IMR-90 (cell line): ENCODE results near the gene PSMC3. TPM values are rescaled to one million over a fixed set of nuclear protein-coding genes. Genes with fewer than 3 reads are reported as not detected.

Source experiments
- ATAC-seq: fragments of 200-7000 bp; cut with Tn5 transposase; 2 replicates; pipeline ENCODE4 v1.9.1; 2020; ENCODE audit warnings: low read depth, mild to moderate bottlenecking, moderate library complexity
- BruUV-seq: library from RNA; stranded (reverse); fragments of 400-500 nt; replicated peaks from 2 replicates; lab custom pipeline; 2021; lab: Mats Ljungman, UMichigan
- CTCF ChIA-PET: fragments of 300-600 bp; formaldehyde crosslinking; extraction: SDS; loops from one replicate; lab custom pipeline; 2021; ENCODE audit warnings: antibody characterized with exemption; lab: Yijun Ruan, JAX
- POLR2A ChIA-PET: fragments of 300-600 bp; sonication (Branson Sonifier 250); formaldehyde crosslinking; loops from one replicate; lab custom pipeline; 2022; ENCODE audit warnings: antibody characterized with exemption; ENCODE audit not compliant: unreplicated experiment; lab: Charles Lee
- DNase-seq: peaks from one replicate; pipeline ENCODE4 v3.0.0; 2013
- H2AFZ ChIP-seq: replicated peaks from 2 replicates; pipeline ENCODE3; 2013; ENCODE audit warnings: low read length, mild to moderate bottlenecking; ENCODE audit not compliant: poor library complexity
- H2AK5ac ChIP-seq: 2 replicates; pipeline ENCODE4 v1.6.1; 2013; ENCODE audit warnings: low read depth, low read length, inconsistent platforms
- H2AK9ac ChIP-seq: replicated peaks from 2 replicates; pipeline ENCODE3; 2013; ENCODE audit warnings: mild to moderate bottlenecking, low read depth, low read length, moderate library complexity; ENCODE audit not compliant: poor library complexity
- H2BK120ac ChIP-seq: 2 replicates; pipeline ENCODE4 v1.6.1; 2013; ENCODE audit warnings: low read depth, low read length, inconsistent platforms
- H2BK15ac ChIP-seq: 3 replicates; pipeline ENCODE4 v1.6.1; 2013; ENCODE audit warnings: low read depth, low read length, inconsistent platforms
- H2BK20ac ChIP-seq: 2 replicates; pipeline ENCODE4 v1.6.1; 2013; ENCODE audit warnings: low read depth, mild to moderate bottlenecking, inconsistent platforms, low read length, moderate library complexity
- H2BK5ac ChIP-seq: 2 replicates; pipeline ENCODE4 v1.6.1; 2013; ENCODE audit warnings: mild to moderate bottlenecking, low read depth, low read length, inconsistent platforms; ENCODE audit not compliant: poor library complexity, severe bottlenecking
- H3K14ac ChIP-seq: replicated peaks from 2 replicates; pipeline ENCODE4 v1.6.1; 2013; ENCODE audit warnings: low read depth, low read length, inconsistent platforms
- H3K18ac ChIP-seq: 2 replicates; pipeline ENCODE4 v1.6.1; 2013; ENCODE audit warnings: low read depth, low read length, control low read depth
- H3K23ac ChIP-seq: 2 replicates; pipeline ENCODE4 v1.6.1; 2013; ENCODE audit warnings: low read depth, low read length, inconsistent platforms
- H3K27ac ChIP-seq: 2 replicates; pipeline ENCODE4 v1.5.1; 2013; ENCODE audit warnings: mild to moderate bottlenecking, control low read depth, low read length; ENCODE audit not compliant: insufficient read depth
- H3K27me3 ChIP-seq: 2 replicates; pipeline ENCODE4 v1.6.1; 2013; ENCODE audit warnings: low read length; ENCODE audit not compliant: control insufficient read depth, insufficient read depth
- H3K36me3 ChIP-seq: 2 replicates; pipeline ENCODE4 v1.6.1; 2013; ENCODE audit warnings: low read length, mixed read lengths; ENCODE audit not compliant: control insufficient read depth, insufficient read depth
- H3K4ac ChIP-seq: 2 replicates; pipeline ENCODE4 v1.6.1; 2013; ENCODE audit warnings: low read depth, low read length, inconsistent platforms
- H3K4me1 ChIP-seq: 2 replicates; pipeline ENCODE4 v1.6.1; 2013; ENCODE audit warnings: low read length, mixed read lengths; ENCODE audit not compliant: control insufficient read depth, insufficient read depth
- H3K4me2 ChIP-seq: 2 replicates; pipeline ENCODE4 v1.6.1; 2013; ENCODE audit warnings: low read depth, mild to moderate bottlenecking, control low read depth, low read length, moderate library complexity
- H3K4me3 ChIP-seq: 2 replicates; pipeline ENCODE4 v1.5.1; 2013; ENCODE audit warnings: low read depth, mild to moderate bottlenecking, control low read depth, low read length, moderate library complexity; ENCODE audit not compliant: insufficient read depth
- H3K56ac ChIP-seq: 2 replicates; pipeline ENCODE4 v1.6.1; 2013; ENCODE audit warnings: low read length, inconsistent platforms; ENCODE audit not compliant: insufficient read depth; ENCODE audit errors: extremely low read depth
- H3K79me1 ChIP-seq, 2 experiments: 2 replicates each; pipeline ENCODE4 v1.6.1; 2013; ENCODE audit warnings: low read length in 2 of 2, inconsistent platforms in 1 of 2, low read depth in 1 of 2
- H3K9ac ChIP-seq: 2 replicates; pipeline ENCODE4 v1.6.1; 2013; ENCODE audit warnings: low read depth, low read length, control low read depth
- H3K9me1 ChIP-seq: 2 replicates; pipeline ENCODE4 v1.6.1; 2013; ENCODE audit warnings: low read length, inconsistent platforms; ENCODE audit not compliant: insufficient read depth
- H3K9me3 ChIP-seq: 2 replicates; pipeline ENCODE4 v1.6.1; 2013; ENCODE audit warnings: low read length; ENCODE audit not compliant: control insufficient read depth, insufficient read depth
- H4K20me1 ChIP-seq: 2 replicates; pipeline ENCODE4 v1.6.1; 2013; ENCODE audit warnings: low read length, inconsistent platforms; ENCODE audit not compliant: insufficient read depth
- H4K5ac ChIP-seq: 2 replicates; pipeline ENCODE4 v1.6.1; 2013; ENCODE audit warnings: mild to moderate bottlenecking, low read depth, low read length, control low read depth
- H4K8ac ChIP-seq, 2 experiments: 2 replicates each; pipeline ENCODE4 v1.6.1; 2013; ENCODE audit warnings: low read depth in 2 of 2, low read length in 2 of 2, control low read depth in 1 of 2, inconsistent platforms in 1 of 2
- H4K91ac ChIP-seq: 2 replicates; pipeline ENCODE4 v1.6.1; 2013; ENCODE audit warnings: low read depth, low read length, inconsistent platforms; ENCODE audit not compliant: insufficient read depth
- BHLHE40 ChIP-seq: fragments of 150-350 bp; IDR thresholded peaks from 2 replicates; pipeline ENCODE4 v1.6.1; 2016; ENCODE audit warnings: mild to moderate bottlenecking, low read depth, low read length
- CEBPB ChIP-seq: IDR thresholded peaks from 2 replicates; pipeline ENCODE4 v1.6.1; 2012; ENCODE audit warnings: low read depth, low read length, improper control_type of control experiment
- CHD1 ChIP-seq: IDR thresholded peaks from 2 replicates; pipeline ENCODE4 v1.6.1; 2012; ENCODE audit warnings: low read depth, low read length, improper control_type of control experiment
- FOS ChIP-seq: fragments of 150-350 bp; IDR thresholded peaks from 2 replicates; pipeline ENCODE4 v1.6.1; 2016; ENCODE audit warnings: low read depth, low read length
- MAFK ChIP-seq: IDR thresholded peaks from 2 replicates; pipeline ENCODE4 v1.6.1; 2012; ENCODE audit warnings: low read depth, low read length, improper control_type of control experiment
- MAZ ChIP-seq: IDR thresholded peaks from 2 replicates; pipeline ENCODE4 v1.6.1; 2012; ENCODE audit warnings: low read depth, mild to moderate bottlenecking, low read length, improper control_type of control experiment, moderate library complexity, borderline replicate concordance
- MXI1 ChIP-seq: IDR thresholded peaks from 2 replicates; pipeline ENCODE4 v1.6.1; 2012; ENCODE audit warnings: low read depth, mild to moderate bottlenecking, low read length, moderate library complexity, borderline replicate concordance
- NFE2L2 ChIP-seq: fragments of 150-350 bp; IDR thresholded peaks from 2 replicates; pipeline ENCODE4 v1.6.1; 2016; ENCODE audit warnings: low read depth, mild to moderate bottlenecking, low read length
- POLR2A ChIP-seq: IDR thresholded peaks from 2 replicates; pipeline ENCODE4 v1.6.1; 2012; ENCODE audit warnings: mild to moderate bottlenecking, low read depth, low read length
- RAD21 ChIP-seq: IDR thresholded peaks from 2 replicates; pipeline ENCODE4 v1.6.1; 2012; ENCODE audit warnings: low read length, improper control_type of control experiment
- RCOR1 ChIP-seq: IDR thresholded peaks from 2 replicates; pipeline ENCODE4 v1.6.1; 2012; ENCODE audit warnings: mild to moderate bottlenecking, low read length, improper control_type of control experiment; ENCODE audit not compliant: insufficient replicate concordance
- RFX5 ChIP-seq: IDR thresholded peaks from 2 replicates; pipeline ENCODE4 v1.8.0; 2012; ENCODE audit warnings: low read depth, mild to moderate bottlenecking, low read length, moderate library complexity
- SMC3 ChIP-seq: fragments of 150-350 bp; IDR thresholded peaks from 2 replicates; pipeline ENCODE4 v1.6.1; 2016; ENCODE audit warnings: low read depth, mild to moderate bottlenecking, antibody characterized with exemption, low read length, moderate library complexity
- WGBS, 2 experiments: methylation state at CpG; one replicate each; pipeline versions ENCODE4 v1.1.5 to v1.1.7; 2013; ENCODE audit warnings: missing lambda C conversion rate in 2 of 2; ENCODE audit not compliant: insufficient read length in 1 of 2; ENCODE audit errors: extremely low coverage in 2 of 2; 5-methylcytosine and 5-hydroxymethylcytosine counted together
- dilution Hi-C: fragments of 300-500 bp; cut with HindIII; formaldehyde crosslinking; loops from one replicate; pipeline ENCODE4 v1.14.3; 2018; ENCODE audit warnings: low sequenced_read_pairs; ENCODE audit not compliant: unreplicated experiment
- in situ Hi-C: fragments of 300-500 bp; cut with MboI; formaldehyde crosslinking; loops from 3 replicates; pipeline ENCODE4 v1.14.3; 2019; ENCODE audit warnings: low sequenced_read_pairs, inconsistent platforms, mixed read lengths
- intact Hi-C: fragments of 100-400 bp; cut with micrococcal nuclease; formaldehyde crosslinking; loops from 2 replicates; pipeline ENCODE4 v1.10.0; 2022
- polyA plus RNA-seq, 3 experiments: library from polyadenylated mRNA; depleted of rRNA; stranded (reverse); fragments of >200 nt; gene quantifications; 2 replicates each; pipeline ENCODE4 v1.2.3, GENCODE V29; 2012; ENCODE audit warnings: low replicate concordance in 1 of 3
- total RNA-seq: library from RNA; depleted of rRNA; stranded (reverse); fragments of >200 nt; gene quantifications from 2 replicates; pipeline ENCODE4 v1.2.3, GENCODE V29; 2012
- TF ChIP-seq, protein P1 (sequence below): fragments of 150-350 bp; IDR thresholded peaks from 2 replicates; pipeline ENCODE4 v1.6.1; 2016; ENCODE audit warnings: low read depth, mild to moderate bottlenecking, low read length, moderate library complexity, borderline replicate concordance
- TF ChIP-seq, protein P2 (sequence below): fragments of 150-350 bp; IDR thresholded peaks from 2 replicates; pipeline ENCODE4 v1.6.1; 2017; ENCODE audit warnings: mild to moderate bottlenecking, antibody characterized with exemption, low read length, low read depth
- TF ChIP-seq, protein P3 (sequence below): conservative IDR thresholded peaks from 2 replicates; pipeline ENCODE4 v1.5.1; 2012; ENCODE audit warnings: mild to moderate bottlenecking, low read depth, low read length, improper control_type of control experiment

The PSMC3 gene
- total and polyA plus RNA-seq, 2 of the 4 experiments (the other 2 are of a cell fraction), result 238 to 253 TPM

DNA sequence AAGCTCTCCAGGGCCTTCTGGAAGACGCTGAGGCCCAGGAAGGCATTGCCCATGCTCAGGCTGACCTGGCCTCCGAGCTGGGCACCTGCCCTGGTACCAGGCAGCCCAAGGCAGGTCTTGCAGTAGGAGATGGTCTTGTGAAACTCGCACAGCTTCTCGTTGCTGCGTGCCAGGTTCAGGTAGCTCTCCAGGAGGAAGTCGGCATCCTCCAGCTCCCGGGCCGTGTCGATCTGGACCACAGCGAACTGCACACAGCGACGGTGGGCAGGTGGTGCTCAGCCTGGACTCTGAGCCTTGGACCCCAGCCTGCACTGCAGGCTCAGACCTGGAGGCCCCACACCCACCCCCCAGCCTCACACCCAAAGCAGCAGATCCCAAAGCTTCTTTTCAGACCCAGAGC, 21.7 kb upstream of the PSMC3 start:
- Histone ChIP-seq H2BK5ac (no peak overlapping the region), H2AK5ac (no peak overlapping the region), H2BK120ac (no peak overlapping the region), H4K91ac (no peak overlapping the region), H3K14ac (no peak overlapping the region), H4K20me1 (no peaks in the 10 kb centered on the region), H3K79me1 (no peaks in the 10 kb centered on the region), H3K56ac (no peak overlapping the region), H3K9ac (no peak overlapping the region), H3K27me3 (no peaks in the 10 kb centered on the region), H3K23ac (no peak overlapping the region), H3K27ac (no peak overlapping the region), H3K36me3 (no peaks in the 10 kb centered on the region), H2AK9ac (no peak overlapping the region), H3K9me3 (no peaks in the 10 kb centered on the region), H2AFZ (no peak overlapping the region), H3K9me1 (no peaks in the 10 kb centered on the region), H3K4me2 (no peak overlapping the region), H4K8ac (no peak overlapping the region), H2BK15ac (no peak overlapping the region), H3K4ac (no peak overlapping the region), H4K5ac (no peak overlapping the region), H3K4me3 (no peak overlapping the region), H2BK20ac (no peak overlapping the region), H3K18ac (no peak overlapping the region), H3K4me1 (no peaks in the 10 kb centered on the region)
- WGBS, 2 experiments, result 100% methylated on average over 2 of the region's 12 CpGs; no CpG with 5 or more reads in 1 of the 2 experiments
- no peak for ATAC-seq
- in situ Hi-C loops (no loop called here), dilution Hi-C loops (no loop called here), intact Hi-C loops (no loop called here)
- POLR2A ChIA-PET, result no interaction called here
- BruUV-seq, result no TSS peak
- TF ChIP-seq BHLHE40 (no peak), RCOR1 (no peak), POLR2A (no peak), RAD21 (no peak), SMC3 (no peak), RFX5 (no peak), MAFK (no peak), FOS (no peak), CHD1 (no peak), MXI1 (no peak), NFE2L2 (no peak), MAZ (no peak), CEBPB (no peak)
- TF ChIP-seq, protein P1, sequence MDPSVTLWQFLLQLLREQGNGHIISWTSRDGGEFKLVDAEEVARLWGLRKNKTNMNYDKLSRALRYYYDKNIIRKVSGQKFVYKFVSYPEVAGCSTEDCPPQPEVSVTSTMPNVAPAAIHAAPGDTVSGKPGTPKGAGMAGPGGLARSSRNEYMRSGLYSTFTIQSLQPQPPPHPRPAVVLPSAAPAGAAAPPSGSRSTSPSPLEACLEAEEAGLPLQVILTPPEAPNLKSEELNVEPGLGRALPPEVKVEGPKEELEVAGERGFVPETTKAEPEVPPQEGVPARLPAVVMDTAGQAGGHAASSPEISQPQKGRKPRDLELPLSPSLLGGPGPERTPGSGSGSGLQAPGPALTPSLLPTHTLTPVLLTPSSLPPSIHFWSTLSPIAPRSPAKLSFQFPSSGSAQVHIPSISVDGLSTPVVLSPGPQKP, result no peak
- TF ChIP-seq, protein P2, sequence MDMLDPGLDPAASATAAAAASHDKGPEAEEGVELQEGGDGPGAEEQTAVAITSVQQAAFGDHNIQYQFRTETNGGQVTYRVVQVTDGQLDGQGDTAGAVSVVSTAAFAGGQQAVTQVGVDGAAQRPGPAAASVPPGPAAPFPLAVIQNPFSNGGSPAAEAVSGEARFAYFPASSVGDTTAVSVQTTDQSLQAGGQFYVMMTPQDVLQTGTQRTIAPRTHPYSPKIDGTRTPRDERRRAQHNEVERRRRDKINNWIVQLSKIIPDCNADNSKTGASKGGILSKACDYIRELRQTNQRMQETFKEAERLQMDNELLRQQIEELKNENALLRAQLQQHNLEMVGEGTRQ, result no peak
- TF ChIP-seq, protein P3, sequence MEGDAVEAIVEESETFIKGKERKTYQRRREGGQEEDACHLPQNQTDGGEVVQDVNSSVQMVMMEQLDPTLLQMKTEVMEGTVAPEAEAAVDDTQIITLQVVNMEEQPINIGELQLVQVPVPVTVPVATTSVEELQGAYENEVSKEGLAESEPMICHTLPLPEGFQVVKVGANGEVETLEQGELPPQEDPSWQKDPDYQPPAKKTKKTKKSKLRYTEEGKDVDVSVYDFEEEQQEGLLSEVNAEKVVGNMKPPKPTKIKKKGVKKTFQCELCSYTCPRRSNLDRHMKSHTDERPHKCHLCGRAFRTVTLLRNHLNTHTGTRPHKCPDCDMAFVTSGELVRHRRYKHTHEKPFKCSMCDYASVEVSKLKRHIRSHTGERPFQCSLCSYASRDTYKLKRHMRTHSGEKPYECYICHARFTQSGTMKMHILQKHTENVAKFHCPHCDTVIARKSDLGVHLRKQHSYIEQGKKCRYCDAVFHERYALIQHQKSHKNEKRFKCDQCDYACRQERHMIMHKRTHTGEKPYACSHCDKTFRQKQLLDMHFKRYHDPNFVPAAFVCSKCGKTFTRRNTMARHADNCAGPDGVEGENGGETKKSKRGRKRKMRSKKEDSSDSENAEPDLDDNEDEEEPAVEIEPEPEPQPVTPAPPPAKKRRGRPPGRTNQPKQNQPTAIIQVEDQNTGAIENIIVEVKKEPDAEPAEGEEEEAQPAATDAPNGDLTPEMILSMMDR, result no peak
- no peak for DNase-seq
- CTCF ChIA-PET, result no interaction called here
